Smooth muscle cell of the umbilical artery (primary cell): ENCODE measurements around the gene NEK7. TPM values are rescaled to one million over a fixed set of nuclear protein-coding genes. Genes with fewer than 3 reads are reported as not detected.

Source experiments
- total RNA-seq: library from RNA; depleted of rRNA; stranded (reverse); fragments of >200 nt; gene quantifications from 2 replicates; pipeline ENCODE4 v1.2.3, GENCODE V29; 2014

NEK7 gene
- total RNA-seq, result 173 and 230 TPM in 2 replicates

GRCh38 chr1:198156745-198157240 lies at the start of gene NEK7:
TSS of gene NEK7 (plus strand) at chr1:198156998. CDS start at chr1:198232581, 75,583 bp downstream.

Other genes with a start within 250 kb of the NEK7 start
- not detected in 2 replicates for gene LHX9, start 239.6 kb upstream of the NEK7 start, total RNA-seq